MCF 10A (cell line): ENCODE results near the gene SLC39A9. TPM values are rescaled to one million over a fixed set of nuclear protein-coding genes. Genes with fewer than 3 reads are reported as not detected.
A peak's percentile ranks its signal among the peaks of the same experiment; 100 is the strongest.
"Not testable (repeated sequence)": the region's sequence is repeated elsewhere in the genome, so short reads cannot be mapped to it uniquely, and the experiment has no call there.

Source experiments
- BruUV-seq: library from RNA; stranded (reverse); fragments of 400-500 nt; replicated peaks from 2 replicates; lab custom pipeline; 2021; lab: Mats Ljungman, UMichigan
- CTCF ChIA-PET: fragments of 300-600 bp; sonication (Branson Sonifier 250); formaldehyde crosslinking; extraction: SDS; loops from one replicate; lab custom pipeline; 2021; ENCODE audit warnings: antibody characterized with exemption, inconsistent platforms; lab: Yijun Ruan, JAX
- POLR2A ChIA-PET: fragments of 300-600, 350-650 bp; sonication (Branson Sonifier 250); formaldehyde crosslinking; extraction: SDS; loops from one replicate; lab custom pipeline; 2020; ENCODE audit warnings: antibody characterized with exemption, inconsistent platforms; lab: Yijun Ruan, JAX
- DNase-seq: peaks from one replicate; pipeline ENCODE4 v3.0.0-alpha.2; 2018; ENCODE audit not compliant: unreplicated experiment
- H3K27ac Mint-ChIP-seq: one replicate; pipeline ENCODE4 v1.8.0; 2022; ENCODE audit warnings: mild to moderate bottlenecking, low read depth, mixed read lengths; ENCODE audit not compliant: unreplicated experiment
- H3K27me3 Mint-ChIP-seq: one replicate; pipeline ENCODE4 v1.8.0; 2022; ENCODE audit warnings: mixed read lengths; ENCODE audit not compliant: insufficient read depth, unreplicated experiment
- H3K36me3 Mint-ChIP-seq: one replicate; pipeline ENCODE4 v1.8.0; 2022; ENCODE audit warnings: mild to moderate bottlenecking, moderate library complexity, mixed read lengths; ENCODE audit not compliant: insufficient read depth, unreplicated experiment
- H3K4me1 Mint-ChIP-seq: one replicate; pipeline ENCODE4 v1.8.0; 2022; ENCODE audit warnings: mixed read lengths; ENCODE audit not compliant: insufficient read depth, unreplicated experiment
- H3K4me3 Mint-ChIP-seq: one replicate; pipeline ENCODE4 v1.8.0; 2022; ENCODE audit warnings: mild to moderate bottlenecking, moderate library complexity, mixed read lengths; ENCODE audit not compliant: unreplicated experiment
- H3K9me3 Mint-ChIP-seq: one replicate; pipeline ENCODE4 v1.8.0; 2022; ENCODE audit warnings: mixed read lengths; ENCODE audit not compliant: unreplicated experiment
- CTCF ChIP-seq: fragments of 200-600 bp; IDR thresholded peaks from one replicate; pipeline ENCODE4 v1.8.0; 2022; ENCODE audit warnings: antibody characterized with exemption, mild to moderate bottlenecking; ENCODE audit not compliant: unreplicated experiment
- intact Hi-C: fragments of 100-400 bp; cut with micrococcal nuclease; formaldehyde crosslinking; loops from 2 replicates; pipeline ENCODE4 v1.14.1; 2022
- total RNA-seq: library from RNA; stranded (reverse); gene quantifications from 2 replicates; pipeline ENCODE4 v1.2.3, GENCODE V29; 2022

SLC39A9 gene
- total RNA-seq, 1 experiment from 2014 or later = 69.7 TPM

- Mint-ChIP-seq H3K4me3 (no peak overlapping the region), H3K36me3 (peaks cover 9% of the 10 kb centered on the region), H3K27ac (no peak overlapping the region), H3K9me3 (no peaks in the 10 kb centered on the region), H3K27me3 (no peaks in the 10 kb centered on the region), H3K4me1 (no peaks in the 10 kb centered on the region)
- no peak for TF ChIP-seq CTCF
- intact Hi-C loops = no loop called here
- ChIA-PET POLR2A (interaction anchor here (0.7 kb wide), 1 partner anchor 30 kb away, joined by 3 read pairs; no protein-coding TSS in a partner anchor), CTCF (no interaction called here)
- DNase-seq = peak; percentile 23
- no TSS peak for BruUV-seq
Observed at GRCh38 chr14:69473260-69473659, 74.8 kb downstream of the SLC39A9 start.

- Mint-ChIP-seq H3K27me3 (no peaks in the 10 kb centered on the region), H3K36me3 (peaks cover 9% of the 10 kb centered on the region), H3K4me1 (no peaks in the 10 kb centered on the region), H3K9me3 (no peaks in the 10 kb centered on the region), H3K27ac (no peak overlapping the region), H3K4me3 (no peak overlapping the region)
- no TSS peak for BruUV-seq
- intact Hi-C loops = no loop called here
- no peak for TF ChIP-seq CTCF
- ChIA-PET CTCF (interaction anchor here (1.4 kb wide), 1 partner anchor 9 kb away, joined by 4 read pairs; no protein-coding TSS in a partner anchor), POLR2A (interaction anchor here (0.7 kb wide), 1 partner anchor 31 kb away, joined by 3 read pairs; no protein-coding TSS in a partner anchor)
- no peak for DNase-seq
Observed at GRCh38 chr14:69473946-69474345, 75.5 kb downstream of the SLC39A9 start.

GRCh38 chr14:69475194-69475818 is 76.8 kb downstream of the SLC39A9 start:
- peak; percentile 53 for DNase-seq
- peak; percentile 32 for TF ChIP-seq CTCF
- no TSS peak for BruUV-seq
- Mint-ChIP-seq H3K27me3 (no peaks in the 10 kb centered on the region), H3K4me1 (no peaks in the 10 kb centered on the region), H3K4me3 (no peak overlapping the region), H3K27ac (no peak overlapping the region), H3K9me3 (no peaks in the 10 kb centered on the region), H3K36me3 (peaks cover 9% of the 10 kb centered on the region)
- intact Hi-C loops = no loop called here
- ChIA-PET CTCF (interaction anchor here (2.1 kb wide), 1 partner anchor 233 kb away, joined by 7 read pairs; no protein-coding TSS in a partner anchor), POLR2A (no interaction called here)

- peak; percentile 13 for TF ChIP-seq CTCF
- DNase-seq, H3K4me3 Mint-ChIP-seq, POLR2A ChIA-PET, H3K36me3 Mint-ChIP-seq, H3K4me1 Mint-ChIP-seq, H3K27ac Mint-ChIP-seq, intact Hi-C loops, BruUV-seq, H3K9me3 Mint-ChIP-seq, H3K27me3 Mint-ChIP-seq: not testable (repeated sequence)
- CTCF ChIA-PET = interaction anchor here (1.1 kb wide), 1 partner anchor 11 kb away, joined by 3 read pairs; no protein-coding TSS in a partner anchor
Observed at GRCh38 chr14:69476824-69477450, 78.4 kb downstream of the SLC39A9 start.

- H3K9me3 Mint-ChIP-seq, H3K27me3 Mint-ChIP-seq, DNase-seq, intact Hi-C loops, BruUV-seq, H3K4me3 Mint-ChIP-seq, POLR2A ChIA-PET, H3K4me1 Mint-ChIP-seq, H3K27ac Mint-ChIP-seq: not testable (repeated sequence)
- CTCF ChIA-PET = interaction anchor here (0.7 to 1.6 kb wide), 2 partner anchors 15 to 57 kb away, joined by 3 read pairs; no protein-coding TSS in a partner anchor
- peaks cover 14% of the 10 kb centered on the region for H3K36me3 Mint-ChIP-seq
Observed at GRCh38 chr14:69478055-69478454, 79.6 kb downstream of the SLC39A9 start.
